Stimulated activated CD4-positive, alpha-beta T cell treated with anti-CD3 and anti-CD28 coated beads, Interleukin-15, amount 100 ng/mL, for 1 hour (primary cell): ENCODE measurements around the gene MLLT3.

Source experiments
- DNase-seq, 2 donors: peaks; one replicate each; pipeline ENCODE4 v3.0.0-alpha.2; 2020; ENCODE audit warnings: low read depth in 1 of 2, low spot score in 1 of 2

Gene MLLT3

DNA sequence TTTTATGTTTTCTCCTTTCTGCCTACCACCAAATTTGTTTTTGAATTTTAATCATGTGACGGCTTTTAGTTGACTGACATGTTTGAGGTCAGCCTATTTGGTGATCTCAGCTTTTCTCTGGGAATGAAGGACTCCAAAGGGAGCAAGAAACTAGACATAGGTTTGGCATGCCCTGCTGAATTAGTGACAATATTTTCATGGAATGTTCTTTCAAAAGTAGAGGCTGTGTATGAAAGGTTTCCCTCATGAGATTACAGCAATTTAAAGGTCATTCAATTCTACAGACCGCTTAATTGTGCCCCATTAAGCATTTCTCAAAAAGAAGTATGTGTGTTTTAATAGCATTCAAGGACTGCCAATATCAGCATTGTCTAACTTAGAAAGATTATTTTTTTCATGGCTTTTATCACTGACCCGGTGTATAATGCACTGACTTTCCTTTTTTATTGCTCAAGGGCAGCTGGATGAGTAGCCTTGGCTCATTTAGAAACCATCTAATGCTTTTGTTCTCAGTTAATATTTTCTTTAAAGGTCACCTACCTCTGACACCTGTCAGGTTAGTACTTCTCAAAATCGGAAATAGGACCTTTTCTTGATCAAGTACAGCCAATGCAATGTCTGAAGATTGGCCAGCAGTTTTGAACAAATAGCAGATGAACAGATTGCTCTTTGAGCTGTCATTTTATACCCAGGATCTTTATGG is 8.1 kb upstream of the MLLT3 start:
- DNase-seq = no peak

GRCh38 chr9:20625003-20625349 is 2.7 kb upstream of the MLLT3 start:
- no peak for DNase-seq

- no peak for DNase-seq
Measured at GRCh38 chr9:20624201-20625002, 2.1 kb upstream of the MLLT3 start.

GRCh38 chr9:20623748-20624124 is 1.4 kb upstream of the MLLT3 start:
- DNase-seq = no peak

DNA sequence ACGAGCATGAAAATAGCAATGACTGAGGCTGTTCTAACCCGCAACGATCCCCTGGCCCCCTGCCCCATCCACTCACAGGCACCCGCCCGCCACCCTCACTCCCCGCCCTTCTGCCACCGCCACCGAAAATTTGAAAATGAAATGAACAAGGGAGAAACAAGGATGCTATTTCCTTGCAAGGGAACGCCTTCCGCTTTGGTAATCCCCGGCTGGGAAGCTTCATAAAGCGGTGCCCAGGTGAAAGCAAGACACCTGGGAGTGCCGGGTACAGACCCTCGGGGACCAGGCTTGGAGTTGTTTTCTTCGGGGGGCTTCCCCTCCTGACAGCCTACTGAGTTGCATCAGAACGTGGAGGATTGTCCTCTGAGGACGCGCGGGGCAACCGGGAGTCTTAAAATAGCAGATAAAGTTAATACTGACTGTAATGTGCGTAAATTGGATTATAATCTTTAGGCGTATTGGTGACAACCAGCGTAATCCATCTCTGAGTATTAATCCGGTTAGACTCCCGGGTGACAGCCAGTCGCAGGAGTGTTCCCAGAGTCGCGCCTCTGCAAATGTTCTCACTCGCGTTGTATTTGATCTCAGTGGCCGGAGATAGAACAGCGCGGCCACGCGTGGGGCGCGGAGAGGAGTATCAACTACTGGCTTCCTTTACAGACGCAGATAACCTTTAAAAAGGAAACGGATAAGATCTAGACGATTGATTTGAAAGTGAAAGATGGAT is 885 bp upstream of the MLLT3 start:
- DNase-seq = peak; percentile 32 to 49

- DNase-seq = peak; percentile 56 to 65
Measured at GRCh38 chr9:20621471-20622329, 599 bp downstream of the MLLT3 start.

- peak; percentile 34 to 49 for DNase-seq
Measured at GRCh38 chr9:20620650-20621470, 1.4 kb downstream of the MLLT3 start.

GRCh38 chr9:20619487-20620200 is 2.7 kb downstream of the MLLT3 start:
- DNase-seq = no peak

- DNase-seq = no peak
Measured at GRCh38 chr9:20618361-20618802, 3.9 kb downstream of the MLLT3 start.

DNA sequence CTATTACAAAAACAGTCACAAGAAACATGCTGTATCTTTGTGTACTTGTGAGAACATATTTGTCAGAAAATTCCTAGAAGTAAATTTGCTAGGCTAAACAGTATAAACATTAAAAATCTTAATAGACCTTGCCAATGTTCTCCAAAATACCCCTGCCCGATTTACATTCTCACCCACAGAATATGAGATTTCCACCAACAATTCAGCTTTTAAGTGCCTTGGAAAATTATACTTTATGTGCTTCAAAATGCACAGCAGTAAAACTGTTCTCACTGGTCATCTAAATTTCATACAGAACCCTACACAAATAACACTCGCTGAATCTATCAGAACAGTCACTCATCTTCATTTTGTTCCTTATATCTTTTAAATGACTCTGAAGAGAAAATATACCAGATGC is 5.5 kb downstream of the MLLT3 start:
- no peak for DNase-seq

- DNase-seq = no peak
Measured at GRCh38 chr9:20614602-20615216, 7.6 kb downstream of the MLLT3 start.

DNA sequence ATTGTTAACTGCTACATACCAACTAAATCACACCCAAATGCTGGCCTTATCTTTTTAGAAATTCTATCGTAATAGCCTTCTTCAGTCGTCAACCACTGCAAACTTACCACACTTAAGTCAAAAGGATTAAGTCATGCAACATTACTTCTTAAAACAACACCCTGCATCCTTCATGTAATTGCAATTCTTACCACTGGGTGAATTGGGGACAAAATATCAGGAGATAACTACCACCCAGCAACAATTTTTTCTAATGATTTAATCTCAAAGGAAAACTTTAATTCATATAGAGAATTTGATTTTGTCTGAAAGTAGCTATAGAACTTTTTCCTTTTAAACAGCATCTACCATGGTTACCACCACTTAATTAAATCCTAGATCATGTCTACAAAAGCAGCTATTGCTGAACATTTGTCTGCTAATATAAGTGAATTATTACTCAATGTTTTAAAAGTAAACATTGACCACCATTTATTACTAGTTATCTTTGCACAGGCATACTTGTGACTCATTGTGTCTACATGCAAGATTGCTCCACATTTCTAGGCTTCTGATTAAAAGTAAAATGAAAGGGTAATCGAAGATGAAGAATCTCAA is 10.5 kb downstream of the MLLT3 start:
- no peak for DNase-seq

DNA sequence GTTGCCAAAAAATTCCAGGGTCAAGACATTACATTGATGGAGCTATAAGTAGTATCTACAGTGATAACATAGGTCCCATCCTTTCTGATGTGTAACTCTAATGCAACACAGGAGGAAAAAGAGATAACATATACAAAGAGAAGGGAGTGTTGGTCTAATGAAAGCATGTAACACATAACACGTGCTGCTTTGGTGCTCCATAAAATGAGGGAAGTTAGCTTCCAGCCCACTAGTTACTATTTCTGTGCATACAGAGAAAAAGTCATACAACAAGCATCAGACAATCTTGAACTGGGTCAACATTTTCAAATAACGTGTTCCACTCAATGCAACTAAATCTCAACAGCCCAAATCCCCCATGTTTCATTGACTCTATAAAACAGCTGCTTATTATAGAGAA is 11.7 kb downstream of the MLLT3 start:
- DNase-seq = no peak

DNA sequence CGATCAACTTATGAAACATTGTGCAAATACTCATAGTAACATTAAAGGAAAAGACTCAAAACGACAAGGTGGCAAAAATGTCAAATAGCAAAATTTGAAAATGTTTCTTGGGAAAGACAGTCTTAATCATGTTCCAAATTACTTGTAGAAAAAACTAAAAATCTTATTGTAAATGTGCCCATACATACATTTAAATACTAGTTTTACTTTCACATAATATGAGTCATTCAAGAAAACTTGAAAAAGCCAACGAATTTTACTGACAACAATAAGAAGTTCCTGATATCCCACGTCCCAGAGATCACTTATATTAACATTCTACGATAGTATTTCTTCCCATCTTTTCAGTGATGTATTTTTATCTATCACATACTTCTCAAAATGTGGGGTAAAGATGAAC is 13.7 kb downstream of the MLLT3 start:
- DNase-seq = no peak

DNA sequence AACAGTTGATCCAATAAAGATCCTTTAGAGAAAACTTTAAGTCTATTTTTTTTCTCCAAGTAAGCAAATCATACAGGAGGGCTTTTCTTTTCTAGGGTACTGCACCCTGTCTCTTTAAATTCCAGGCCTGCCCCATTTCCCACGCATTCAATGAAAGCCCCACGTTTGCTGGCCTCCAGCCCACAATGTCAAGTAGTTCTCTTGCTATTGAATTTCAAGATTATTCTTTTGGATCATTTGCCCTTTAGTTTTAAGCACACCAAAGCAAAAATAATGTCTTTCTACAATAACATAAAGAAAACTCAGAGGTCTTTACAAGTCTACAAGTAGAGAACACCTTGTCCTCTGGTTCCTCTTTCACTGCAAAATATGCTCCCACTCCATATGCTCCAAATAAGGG is 15.6 kb downstream of the MLLT3 start:
- no peak for DNase-seq

DNA sequence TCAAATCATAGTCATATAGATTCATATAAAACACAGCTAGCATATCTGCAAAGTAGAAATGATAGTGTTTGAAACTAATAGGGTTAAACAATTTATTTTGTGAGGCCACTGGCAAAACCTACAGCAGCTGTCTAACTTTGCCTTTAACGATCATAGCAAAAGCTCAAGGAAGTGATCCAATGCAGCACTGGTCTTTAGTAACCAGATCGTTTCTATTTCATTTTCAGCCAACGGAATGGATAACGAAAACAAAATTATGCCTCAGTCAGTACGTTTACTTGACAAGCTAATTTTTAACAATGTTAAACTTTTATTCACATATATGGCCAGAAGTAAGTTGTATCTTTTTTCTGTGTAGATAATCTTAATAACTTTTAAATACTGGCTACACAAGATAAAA is 17.7 kb downstream of the MLLT3 start:
- no peak for DNase-seq

- DNase-seq = no peak
Measured at GRCh38 chr9:20603524-20604268, 18.6 kb downstream of the MLLT3 start.

GRCh38 chr9:20601292-20601691 is 21.0 kb downstream of the MLLT3 start:
- DNase-seq = no peak
